ENCODE data around the gene EPHB2. TPM values are rescaled to one million over a fixed set of nuclear protein-coding genes. Genes with fewer than 3 reads are reported as not detected.

The EPHB2 gene
- total RNA-seq, 1 experiment from 2014 or later: 2.6 TPM

DNA sequence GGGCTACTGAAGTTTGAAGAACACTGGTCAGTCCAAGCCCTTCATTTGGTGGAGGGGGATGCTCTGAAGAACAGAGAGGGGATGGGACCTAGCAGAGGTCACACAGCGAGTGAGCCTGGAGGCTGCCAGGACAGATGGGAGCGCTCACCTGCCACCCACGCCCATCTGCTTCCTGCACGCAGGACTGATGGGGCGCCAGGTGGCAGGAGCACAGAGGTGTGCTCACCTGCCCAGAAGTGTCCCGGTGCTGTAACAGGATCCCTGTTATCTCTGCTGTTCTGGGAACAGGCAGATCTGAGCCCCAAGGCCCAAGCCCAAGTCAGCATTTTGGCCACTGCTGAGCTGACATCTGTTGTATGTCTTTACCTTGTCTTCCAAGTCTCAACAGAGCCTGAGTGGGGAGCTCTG, 40.5 kb downstream of the EPHB2 start:
- DNase-seq (ENCODE audit: low read depth): no peak

DNA sequence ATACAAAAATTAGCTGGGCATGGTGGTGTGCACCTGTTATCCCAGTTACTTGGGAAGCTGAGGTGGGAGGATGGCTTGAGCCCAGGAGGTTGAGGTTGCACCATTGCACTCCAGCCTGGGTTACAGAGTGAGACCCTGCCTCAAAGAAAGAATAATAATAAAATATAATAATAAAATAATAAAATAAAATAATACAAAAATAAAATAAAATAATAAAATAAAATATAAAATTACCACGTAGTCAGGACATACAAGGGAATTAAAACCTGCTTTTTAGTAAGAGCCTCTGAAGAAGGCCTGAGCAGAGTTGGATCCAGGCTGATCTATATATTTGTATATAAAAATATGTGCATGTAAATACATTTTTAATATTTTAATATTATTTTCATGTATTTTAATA, 41.7 kb downstream of the EPHB2 start:
- no peak for DNase-seq (ENCODE audit: low read depth)

DNA sequence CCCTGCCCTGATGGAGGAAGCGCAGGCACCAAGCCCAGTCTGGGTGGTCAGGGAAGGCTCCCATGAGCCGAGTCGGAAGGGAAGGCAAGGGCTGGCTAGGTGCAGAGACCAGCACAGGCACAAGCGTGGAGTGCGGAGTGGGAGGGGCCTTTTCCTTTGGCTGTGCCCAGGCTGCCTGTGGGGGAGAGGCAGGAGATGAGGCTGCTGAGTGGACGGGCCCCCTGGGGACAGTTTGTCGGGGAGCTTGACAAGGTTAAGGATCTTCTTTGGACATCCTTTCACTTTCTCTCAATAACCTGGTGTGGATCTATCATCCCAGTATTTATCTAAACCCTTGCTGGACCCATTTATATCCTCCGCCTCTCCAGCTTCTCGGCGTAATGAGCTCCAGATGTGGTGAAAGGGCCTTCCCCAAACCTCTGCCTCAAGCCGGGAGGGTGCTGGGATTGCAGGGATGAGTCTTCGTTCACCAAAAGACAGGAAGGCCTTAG, 42.9 kb downstream of the EPHB2 start:
- DNase-seq (ENCODE audit: low read depth): no peak

DNA sequence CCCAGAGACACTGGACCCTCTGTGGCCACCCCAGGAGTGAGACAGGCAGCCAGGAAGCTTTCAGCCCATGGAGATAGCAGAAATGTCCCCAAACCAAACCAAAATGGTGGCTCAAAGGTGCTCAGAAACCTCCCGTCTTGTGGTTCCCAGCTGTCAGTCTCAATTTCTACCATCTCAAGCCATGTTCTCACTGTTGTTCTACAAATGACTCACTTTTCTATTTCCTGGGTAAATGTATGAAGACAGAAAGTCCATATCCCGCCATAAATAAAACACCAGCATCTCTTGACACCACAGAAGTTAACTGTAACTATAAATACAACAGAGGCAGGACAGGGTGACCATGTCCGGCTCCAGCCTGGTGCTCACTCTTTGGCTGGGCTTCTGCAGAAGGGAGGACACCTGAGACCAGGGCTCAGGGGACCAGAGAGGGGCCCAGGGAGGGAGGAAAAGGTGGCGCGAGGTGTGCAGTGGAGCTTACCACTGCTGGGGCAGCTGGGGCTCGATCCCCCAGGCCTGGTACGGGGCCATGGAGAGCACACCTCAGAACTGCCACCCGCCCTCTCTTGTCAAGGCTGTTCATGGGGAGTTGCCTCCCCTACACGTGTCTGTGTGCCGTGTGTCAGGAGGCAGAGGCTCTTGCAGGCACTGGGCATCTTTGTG, 43.6 kb downstream of the EPHB2 start:
- DNase-seq (ENCODE audit: low read depth): peak; percentile 33

DNA sequence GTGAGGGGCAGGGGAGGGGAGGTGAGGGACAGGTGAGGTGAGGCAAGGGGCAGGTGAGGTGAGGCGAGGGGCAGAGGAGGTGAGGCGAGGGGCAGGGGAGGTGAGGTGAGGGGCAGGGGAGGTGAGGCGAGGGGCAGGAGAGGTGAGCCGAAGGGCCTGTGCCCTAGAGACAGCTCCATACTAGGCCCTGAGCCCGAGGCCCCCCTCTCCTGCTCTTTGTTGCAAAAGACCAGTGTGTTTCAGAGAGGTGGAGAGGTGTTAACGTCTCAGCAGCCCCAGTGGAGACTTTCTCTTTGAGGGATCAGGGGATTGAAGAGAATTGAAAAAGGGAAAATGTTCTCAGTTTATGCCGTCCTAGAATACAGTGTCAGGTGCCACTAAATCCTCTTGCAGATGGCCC, 44.2 kb downstream of the EPHB2 start:
- DNase-seq (ENCODE audit: low read depth): no peak

DNA sequence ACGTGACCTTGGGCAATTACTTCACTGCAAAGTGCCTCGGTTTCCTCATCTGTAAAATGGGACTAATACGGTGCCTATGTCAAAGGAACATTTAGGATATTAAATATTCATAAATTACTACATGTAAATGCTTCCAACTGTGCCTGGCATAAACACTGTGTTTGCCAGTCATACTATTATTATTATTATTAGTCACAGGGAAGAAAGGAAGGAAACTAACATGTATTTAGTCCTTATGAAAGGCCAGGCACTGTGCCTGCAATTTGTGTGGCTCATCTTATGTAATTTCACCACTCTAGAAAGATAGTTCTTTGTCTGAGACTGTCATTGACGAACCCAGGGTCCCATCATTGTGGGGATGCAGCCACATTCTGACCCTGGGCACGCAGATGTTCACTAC, 45.0 kb downstream of the EPHB2 start:
- no peak for DNase-seq (ENCODE audit: low read depth)

DNA sequence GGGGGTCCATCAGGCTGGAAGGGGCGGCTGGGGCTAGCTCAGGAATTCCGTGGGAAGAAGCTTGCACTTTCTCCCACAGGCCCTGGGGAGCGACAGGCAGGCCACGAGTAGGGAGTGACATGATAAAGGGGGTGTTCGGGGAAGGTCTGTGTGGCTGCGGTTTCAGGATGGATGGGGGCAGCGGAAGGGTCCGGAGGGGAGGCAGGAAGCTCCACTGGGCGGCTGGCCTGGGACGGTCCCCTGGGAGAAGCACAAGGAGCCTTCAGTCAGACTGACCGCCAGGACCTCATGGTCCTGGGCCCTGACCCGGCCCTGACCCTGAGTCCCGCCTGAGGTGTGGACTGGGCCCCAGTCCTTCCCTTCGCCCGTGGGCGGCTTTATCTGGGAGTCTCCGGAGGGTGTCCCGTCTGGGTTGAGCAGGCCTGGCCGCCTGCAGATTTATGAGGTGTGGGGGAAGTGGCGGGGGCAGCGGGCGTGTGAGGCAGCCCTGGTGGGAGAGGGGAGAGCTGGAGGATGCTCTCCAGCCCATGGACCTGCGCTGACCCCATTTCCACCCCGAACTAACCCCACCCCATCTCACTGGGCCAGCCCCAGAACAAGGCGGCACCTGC, 45.6 kb downstream of the EPHB2 start:
- DNase-seq (ENCODE audit: low read depth): no peak

DNA sequence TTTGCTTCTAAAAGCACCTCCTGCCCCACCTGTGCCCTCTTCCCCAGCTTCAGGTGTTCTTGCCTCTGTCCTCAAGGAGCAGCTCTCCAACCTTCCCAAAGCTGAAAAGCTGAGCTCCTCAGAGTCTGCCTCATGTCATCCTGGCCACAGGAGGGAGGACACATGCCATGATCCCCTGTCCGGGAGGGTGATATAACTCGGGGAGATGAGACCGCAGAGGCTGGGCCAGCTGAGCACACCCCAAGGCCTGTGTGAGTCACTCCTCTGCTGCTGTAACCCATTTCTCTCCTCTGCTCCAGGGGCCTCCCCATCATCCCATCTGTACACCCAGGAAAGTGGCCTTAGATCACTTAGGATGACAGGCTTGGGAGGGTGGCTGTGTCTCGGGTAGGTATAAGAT, 49.8 kb downstream of the EPHB2 start:
- peak; percentile 33 for DNase-seq (ENCODE audit: low read depth)

DNA sequence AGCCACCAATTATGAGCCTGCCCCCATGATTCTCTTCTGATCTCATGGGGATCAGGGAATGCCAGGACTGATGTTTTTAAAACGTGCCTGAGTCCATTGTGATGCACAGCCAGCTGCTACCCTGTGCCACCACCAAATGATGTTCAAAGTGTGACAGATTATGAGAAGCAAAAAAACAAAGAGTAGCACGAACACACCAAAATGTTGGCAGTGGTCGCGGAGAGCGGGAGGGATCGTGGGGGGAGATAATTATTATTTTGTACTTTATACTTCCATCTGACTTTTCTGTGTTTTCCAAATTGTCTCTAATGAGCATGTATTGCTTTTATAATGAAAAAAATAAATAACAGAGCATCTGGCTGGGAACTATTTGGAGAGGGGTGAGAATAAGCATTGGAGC, 50.5 kb downstream of the EPHB2 start:
- DNase-seq (ENCODE audit: low read depth): no peak

DNA sequence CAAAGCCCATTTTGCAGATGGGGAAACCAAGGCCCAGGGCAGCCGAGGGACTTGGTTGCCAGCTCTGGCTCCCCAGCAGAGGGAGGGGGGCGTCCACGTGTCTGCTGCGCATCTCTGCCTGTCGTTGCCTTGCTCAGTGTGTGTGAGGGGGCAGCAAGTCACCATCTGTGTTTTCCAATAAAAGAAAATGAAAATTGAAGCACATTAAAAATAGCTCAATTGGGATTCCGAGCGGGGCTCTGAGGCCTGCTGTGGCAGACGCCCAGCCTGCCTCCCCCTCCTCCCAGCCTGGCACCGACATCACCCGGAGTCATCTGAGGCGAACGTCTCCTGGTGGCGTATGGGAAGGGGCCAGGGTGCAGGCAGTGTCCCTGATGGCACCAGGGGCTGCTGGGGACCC, 51.2 kb downstream of the EPHB2 start:
- no peak for DNase-seq (ENCODE audit: low read depth)

DNA sequence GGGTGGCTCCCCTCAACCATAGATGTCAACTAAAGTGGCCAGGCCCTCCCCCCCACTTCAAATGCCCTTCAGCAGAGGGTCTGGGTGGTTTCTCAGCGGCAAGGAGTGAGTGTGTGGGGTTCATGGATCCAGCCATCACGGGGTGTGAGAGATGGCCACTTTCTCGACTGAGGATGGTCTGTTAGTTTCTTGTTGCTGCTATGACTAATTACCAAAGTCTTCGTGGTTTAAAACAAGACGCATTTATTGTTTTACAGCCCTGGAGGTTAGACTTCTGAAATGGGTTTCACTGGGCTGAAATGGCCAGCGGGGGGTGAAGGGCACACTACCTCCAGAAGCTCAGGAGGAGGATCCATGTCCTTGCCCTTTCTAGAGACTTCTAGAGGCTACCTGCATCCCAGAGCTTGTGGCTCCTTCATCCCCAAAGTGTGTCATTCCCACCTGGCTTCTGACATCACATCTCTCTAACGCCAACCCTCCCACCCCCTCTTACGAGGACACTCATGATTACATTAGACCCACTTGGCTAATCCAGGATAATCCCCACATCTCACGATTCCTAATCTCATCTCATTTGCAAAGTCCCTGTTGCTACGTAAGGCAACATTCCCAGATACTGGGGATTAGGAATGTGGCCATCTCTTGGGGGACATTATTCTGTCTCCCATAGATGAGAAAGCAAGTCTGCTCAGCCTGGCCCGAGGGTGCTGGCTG, 53.0 kb downstream of the EPHB2 start:
- no peak for DNase-seq (ENCODE audit: low read depth)

DNA sequence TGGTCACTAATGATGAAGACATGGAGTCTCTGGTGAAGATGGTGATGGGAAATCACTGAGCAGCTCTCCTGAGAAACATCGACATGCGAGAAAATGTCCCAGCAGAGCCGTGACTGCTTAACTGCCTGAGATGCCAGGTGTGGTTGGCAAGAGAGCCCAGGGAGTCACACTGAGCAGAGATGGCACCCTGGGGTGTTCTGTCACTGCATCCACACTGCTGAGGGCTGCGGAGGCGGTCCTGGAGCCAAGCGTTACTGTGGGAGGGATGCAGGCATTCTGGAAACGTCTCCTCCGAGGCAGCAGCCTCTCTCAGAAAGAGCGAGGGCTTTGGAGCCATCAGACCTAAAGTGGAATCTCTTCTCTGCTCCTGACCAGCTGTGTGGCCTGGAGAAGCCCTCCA, 57.2 kb downstream of the EPHB2 start:
- no peak for DNase-seq (ENCODE audit: low read depth)

DNA sequence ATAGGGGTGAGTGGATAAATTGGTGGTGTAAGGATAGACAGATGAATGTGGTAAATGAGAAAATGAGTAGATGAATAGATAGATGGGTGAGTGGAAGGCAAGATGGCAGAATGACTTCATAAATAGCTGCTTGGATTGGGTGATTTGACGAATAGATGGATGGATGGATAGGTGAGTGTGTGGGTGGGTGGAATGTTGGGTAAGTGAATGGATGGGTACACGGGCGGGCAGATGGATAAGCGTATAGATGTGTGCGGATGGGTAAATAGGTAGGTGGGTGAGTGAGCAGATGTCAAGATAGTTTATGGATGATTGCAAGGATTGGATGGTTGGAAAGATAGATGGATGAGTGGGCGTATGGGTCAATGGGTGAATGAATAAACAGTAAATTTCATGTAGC, 59.3 kb downstream of the EPHB2 start:
- DNase-seq (ENCODE audit: low read depth): no peak

DNA sequence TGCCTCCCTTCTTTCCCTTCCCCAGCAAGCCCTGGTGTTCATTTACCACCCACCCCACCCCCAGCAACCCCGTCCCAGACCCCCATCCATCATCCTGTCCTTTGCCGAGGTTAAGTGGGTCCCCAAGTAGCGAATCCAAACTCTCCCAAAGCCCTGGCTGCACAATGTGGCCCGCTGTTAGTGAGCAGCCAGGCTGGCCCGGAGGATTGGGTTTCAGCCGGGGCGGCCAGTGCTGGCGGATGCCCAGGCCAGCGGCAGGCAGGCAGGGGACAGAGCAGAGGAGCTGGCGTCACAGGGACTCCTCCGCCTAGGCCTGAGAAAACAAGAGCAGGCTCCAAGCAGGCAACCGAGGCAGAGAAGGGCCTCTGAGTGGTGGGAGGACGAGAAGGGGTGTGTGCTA, 61.4 kb downstream of the EPHB2 start:
- DNase-seq (ENCODE audit: low read depth): no peak

DNA sequence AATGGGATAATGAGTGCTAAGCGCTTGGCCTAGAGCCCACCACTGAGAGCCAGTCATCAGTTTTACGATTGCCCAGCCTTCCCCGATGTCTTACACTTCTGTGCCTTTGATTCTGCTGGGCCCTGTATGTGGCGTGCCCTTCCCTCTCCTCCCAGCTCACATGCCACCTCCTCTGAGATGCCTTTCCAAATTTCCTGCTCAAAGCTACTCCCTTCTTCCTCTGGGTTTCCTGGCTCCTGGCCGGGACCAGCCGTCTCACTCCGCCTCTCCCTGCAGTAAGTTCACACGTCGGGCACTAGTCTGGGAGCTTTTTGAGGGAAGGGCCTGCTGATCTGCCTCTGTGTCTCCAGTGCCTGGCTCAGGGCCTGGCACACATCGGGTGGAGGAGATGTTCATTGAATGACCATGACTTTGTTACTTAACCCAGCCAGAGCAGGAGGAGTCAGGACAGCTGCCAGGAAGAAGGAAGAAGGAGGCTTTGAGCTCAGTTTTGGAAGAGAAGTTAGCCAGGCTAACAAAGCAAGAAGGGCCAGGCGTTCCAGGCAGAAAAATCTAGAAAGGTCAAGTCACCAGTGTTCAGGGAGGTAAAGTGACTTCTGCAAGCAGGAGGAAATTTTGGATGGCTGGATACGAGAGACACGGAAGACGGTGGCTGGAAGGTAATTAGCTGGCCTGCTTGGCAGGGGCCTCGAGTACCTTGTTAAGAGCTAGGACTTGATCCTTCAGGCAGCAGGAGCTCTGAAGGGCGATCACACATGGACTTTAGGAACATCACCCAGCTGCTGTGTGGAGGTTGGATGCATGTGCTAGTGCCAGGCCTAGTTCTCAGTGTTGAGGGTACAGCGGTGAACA, 63.6 kb downstream of the EPHB2 start:
- no peak for DNase-seq (ENCODE audit: low read depth)

DNA sequence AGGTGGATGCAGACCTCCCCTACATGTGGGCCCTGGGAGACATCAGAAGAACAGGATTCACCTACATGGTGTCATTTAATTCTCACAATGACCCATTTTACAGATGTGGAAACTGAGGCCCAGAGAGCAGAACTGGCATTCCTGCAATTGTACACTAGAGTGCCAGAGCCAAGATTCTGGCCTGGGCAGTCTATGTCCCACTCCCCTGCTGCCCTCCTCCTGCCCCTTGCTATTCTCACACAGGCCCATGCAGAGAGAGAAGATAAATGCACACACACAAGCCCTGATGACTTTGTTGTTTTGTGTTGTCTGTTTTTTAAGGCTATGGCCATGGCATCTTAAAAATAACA, 64.2 kb downstream of the EPHB2 start:
- DNase-seq (ENCODE audit: low read depth): no peak

DNA sequence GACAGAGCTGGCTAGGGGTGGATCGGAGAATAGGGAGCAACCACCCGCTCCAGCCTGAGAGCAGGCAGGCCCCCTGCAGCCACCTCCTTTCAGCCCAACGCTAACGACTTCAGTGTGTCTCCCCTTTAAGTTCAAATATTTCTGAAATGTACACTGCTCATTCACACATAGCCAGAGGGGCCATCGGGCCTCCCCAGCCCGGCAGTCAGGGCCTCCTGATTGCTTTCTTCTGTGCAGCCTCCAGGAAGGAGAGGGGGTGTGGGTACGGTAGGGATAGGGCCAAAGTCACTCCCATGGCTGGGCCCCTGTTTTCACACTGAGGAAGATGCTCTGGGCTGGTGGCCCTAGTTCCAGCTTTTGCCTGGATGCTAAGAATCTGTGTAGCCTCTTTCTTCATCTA, 64.8 kb downstream of the EPHB2 start:
- DNase-seq (ENCODE audit: low read depth): no peak

DNA sequence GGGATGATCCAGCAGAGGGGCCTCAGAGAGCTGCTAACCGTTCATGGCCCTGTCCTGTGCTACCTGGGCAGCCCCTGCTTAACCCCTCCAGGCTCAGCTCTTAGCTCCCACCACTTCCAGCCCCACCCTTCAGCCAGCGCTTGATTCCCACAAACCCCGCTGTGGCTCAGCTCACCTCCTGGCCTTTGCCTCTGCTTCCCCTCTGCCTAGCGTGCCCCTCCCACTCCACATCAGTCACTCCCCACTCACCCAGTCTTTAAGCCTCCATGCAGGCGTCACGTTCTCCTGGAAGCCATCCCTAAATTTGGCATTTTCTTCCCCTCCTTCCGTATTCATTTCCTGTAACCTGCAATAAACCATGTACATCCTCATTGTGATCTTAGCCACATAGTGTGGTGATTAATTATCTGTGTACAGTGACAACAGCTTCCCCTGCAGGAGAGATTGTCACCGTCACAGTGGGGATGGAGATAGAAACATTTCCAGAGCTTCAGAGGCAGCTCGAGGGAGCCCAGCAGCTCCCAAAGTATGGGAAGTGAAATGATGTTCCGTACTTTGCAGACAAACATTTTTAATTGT, 65.5 kb downstream of the EPHB2 start:
- DNase-seq (ENCODE audit: low read depth): no peak

DNA sequence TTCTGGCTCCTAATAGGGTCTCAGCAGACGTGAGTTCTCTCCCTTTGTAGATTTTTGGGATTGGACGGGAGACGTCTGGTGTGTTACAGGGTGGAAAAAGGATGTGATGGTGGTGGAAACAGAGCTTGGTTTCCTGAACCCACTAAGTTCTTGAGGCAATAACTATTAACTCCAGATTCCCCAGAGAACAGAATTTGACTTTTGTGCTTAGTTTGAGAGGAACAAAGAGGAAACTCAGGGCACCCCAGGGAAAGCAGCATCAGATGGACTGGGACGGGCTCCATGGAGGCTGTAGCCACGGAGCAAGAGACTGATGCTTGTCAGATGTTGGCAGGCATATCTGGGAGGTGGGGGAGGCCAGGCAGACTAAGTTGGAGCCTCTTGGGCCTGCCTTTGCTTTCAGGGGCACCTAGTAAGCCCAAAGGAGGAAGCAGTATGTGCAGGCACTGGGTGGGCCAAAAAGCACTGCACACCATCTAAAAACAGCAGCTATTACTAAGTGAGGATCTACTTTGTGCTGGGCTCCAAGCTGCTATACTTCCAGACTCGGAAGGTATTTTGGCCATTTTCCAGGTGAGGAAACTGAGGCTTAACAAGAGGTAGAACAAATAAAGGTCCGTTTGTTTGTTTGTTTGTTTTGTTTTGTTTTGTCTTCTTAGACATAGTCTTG, 66.9 kb downstream of the EPHB2 start:
- no peak for DNase-seq (ENCODE audit: low read depth)

DNA sequence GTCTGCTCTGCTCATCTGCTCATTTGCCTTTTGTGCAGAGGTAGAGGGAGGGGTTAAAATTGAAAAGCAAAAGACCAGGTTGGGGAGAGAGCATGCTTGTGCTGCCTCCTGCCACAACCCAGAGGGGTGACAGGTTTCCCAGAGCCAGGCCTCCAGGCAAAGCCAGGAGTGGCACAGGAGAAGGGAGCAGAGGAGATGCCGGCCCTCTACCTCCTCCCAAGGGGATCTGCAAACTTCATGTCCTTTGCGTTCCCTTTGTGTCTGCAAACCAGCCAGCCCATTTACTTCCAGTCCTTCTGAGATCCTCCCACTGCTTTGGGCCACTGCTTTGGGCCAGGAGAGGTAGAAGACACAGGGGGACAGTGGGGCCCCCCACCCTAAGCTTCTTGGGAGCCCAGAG, 67.8 kb downstream of the EPHB2 start:
- DNase-seq (ENCODE audit: low read depth): no peak

DNA sequence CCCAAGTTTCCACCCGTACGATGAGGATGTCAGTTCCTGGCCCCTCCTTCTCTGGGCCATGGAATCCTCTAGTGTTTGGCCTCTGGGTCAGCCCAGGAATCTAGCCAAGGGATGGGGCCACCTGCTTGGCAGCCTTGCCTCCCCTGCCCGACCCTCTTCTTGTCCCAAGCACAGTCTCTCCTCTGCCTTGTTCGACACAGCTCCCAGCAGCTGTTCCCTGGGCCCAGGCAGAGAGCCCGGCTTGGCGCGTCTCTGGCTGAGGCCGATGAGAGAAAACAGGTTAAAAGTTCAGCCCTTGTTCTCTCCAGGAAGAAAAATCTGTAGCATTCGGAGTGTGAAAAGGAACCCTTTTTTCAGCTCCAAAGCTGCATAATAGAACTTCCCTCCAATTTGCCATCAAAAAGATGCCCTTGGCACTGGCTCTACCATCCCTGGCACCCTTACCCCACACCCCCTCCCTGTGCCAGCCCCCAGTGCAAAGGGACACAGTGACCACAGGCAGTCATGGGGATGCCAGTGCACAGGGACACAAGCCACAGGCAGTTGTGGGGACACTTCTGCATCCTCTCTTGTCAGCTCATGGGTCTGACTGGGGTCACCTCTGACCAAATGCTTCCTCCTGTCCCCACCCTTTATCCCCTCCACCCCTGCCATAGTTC, 68.4 kb downstream of the EPHB2 start:
- DNase-seq (ENCODE audit: low read depth): no peak

Measured in LHCN-M2 (cell line).